Fibroblast of lung (primary cell): ENCODE results near the gene TMCC3. TPM values are rescaled to one million over a fixed set of nuclear protein-coding genes. Genes with fewer than 3 reads are reported as not detected.

ENCODE experiments used
- DNase-seq, 2 donors: peaks; one replicate each; pipeline versions ENCODE4 v3.0.0 to v3.0.0-alpha.2; 2010; ENCODE audit warnings: low read depth in 2 of 2
- H2AFZ ChIP-seq: 2 replicates; pipeline ENCODE4 v1.5.1; 2012; ENCODE audit warnings: low read length, control low read depth, inconsistent platforms
- H3K27ac ChIP-seq: 2 replicates; pipeline ENCODE4 v1.5.1; 2011; ENCODE audit warnings: low read length, control low read depth; ENCODE audit not compliant: insufficient read depth
- H3K27me3 ChIP-seq: 2 replicates; pipeline ENCODE4 v1.5.1; 2011; ENCODE audit warnings: mild to moderate bottlenecking, low read length; ENCODE audit not compliant: control insufficient read depth, insufficient read depth
- H3K36me3 ChIP-seq: 2 replicates; pipeline ENCODE4 v1.5.1; 2011; ENCODE audit warnings: low read length; ENCODE audit not compliant: control insufficient read depth, insufficient read depth
- H3K4me1 ChIP-seq: 2 replicates; pipeline ENCODE4 v1.5.1; 2011; ENCODE audit warnings: low read length; ENCODE audit not compliant: control insufficient read depth, insufficient read depth; ENCODE audit errors: extremely low read depth
- H3K4me2 ChIP-seq: 2 replicates; pipeline ENCODE4 v1.5.1; 2011; ENCODE audit warnings: low read length, control low read depth; ENCODE audit not compliant: insufficient read depth; ENCODE audit errors: extremely low read depth
- H3K4me3 ChIP-seq, 4 experiments: fragments of 200-600 bp in 1 of 4; sonication (generic) in 1 of 4; replicated peaks in 1 of 4; 2 replicates each; pipeline ENCODE4 v1.5.1; 2011 to 2016; ENCODE audit warnings: low read length in 4 of 4, low read depth in 3 of 4, mild to moderate bottlenecking in 3 of 4, control low read depth in 2 of 4, inconsistent platforms in 1 of 4, mixed read lengths in 1 of 4; ENCODE audit not compliant: insufficient read depth in 1 of 4; ENCODE audit errors: control extremely low read depth in 1 of 4
- H3K79me2 ChIP-seq: 2 replicates; pipeline ENCODE4 v1.5.1; 2012; ENCODE audit warnings: mild to moderate bottlenecking, low read length, inconsistent platforms; ENCODE audit not compliant: control insufficient read depth, insufficient read depth
- H3K9ac ChIP-seq: 2 replicates; pipeline ENCODE4 v1.5.1; 2011; ENCODE audit warnings: mild to moderate bottlenecking, low read length, control low read depth; ENCODE audit not compliant: insufficient read depth
- H3K9me3 ChIP-seq: 2 replicates; pipeline ENCODE4 v1.5.1; 2012; ENCODE audit warnings: low read depth, low read length; ENCODE audit not compliant: control insufficient read depth, insufficient read depth
- H4K20me1 ChIP-seq: 2 replicates; pipeline ENCODE4 v1.5.1; 2011; ENCODE audit warnings: low read length; ENCODE audit not compliant: control insufficient read depth, insufficient read depth; ENCODE audit errors: extremely low read depth
- CTCF ChIP-seq, 2 donors: IDR thresholded peaks in 1 of 2; conservative IDR thresholded peaks in 1 of 2; 1 replicate in 1 of 2; 2 replicates in 1 of 2; pipeline ENCODE4 v1.5.1; 2011 to 2012; ENCODE audit warnings: low read length in 2 of 2, control low read depth in 1 of 2, inconsistent platforms in 1 of 2, low read depth in 1 of 2, mild to moderate bottlenecking in 1 of 2
- EZH2 ChIP-seq: IDR thresholded peaks from 2 replicates; pipeline ENCODE4 v1.5.1; 2012; ENCODE audit warnings: low read length, control low read depth, mild to moderate bottlenecking; ENCODE audit errors: missing control alignments
- polyA plus RNA-seq, 2 donors: library from polyadenylated mRNA; depleted of rRNA in 1 of 2; stranded (reverse) in 1 of 2; unstranded in 1 of 2; fragments of >200 nt; gene quantifications; 2 replicates each; pipeline ENCODE4 v1.2.1, GENCODE V29; 2011 to 2012; ENCODE audit warnings: missing spikeins in 1 of 2
- total RNA-seq: library from RNA; depleted of rRNA; stranded (reverse); fragments of >200 nt; gene quantifications from 2 replicates; pipeline ENCODE4 v1.2.1, GENCODE V29; 2014

The TMCC3 gene
- total and polyA plus RNA-seq, 2 donors (not counting 1 experiment from before 2014, with no cell fraction given) = 0.22 to 0.33 TPM

DNA sequence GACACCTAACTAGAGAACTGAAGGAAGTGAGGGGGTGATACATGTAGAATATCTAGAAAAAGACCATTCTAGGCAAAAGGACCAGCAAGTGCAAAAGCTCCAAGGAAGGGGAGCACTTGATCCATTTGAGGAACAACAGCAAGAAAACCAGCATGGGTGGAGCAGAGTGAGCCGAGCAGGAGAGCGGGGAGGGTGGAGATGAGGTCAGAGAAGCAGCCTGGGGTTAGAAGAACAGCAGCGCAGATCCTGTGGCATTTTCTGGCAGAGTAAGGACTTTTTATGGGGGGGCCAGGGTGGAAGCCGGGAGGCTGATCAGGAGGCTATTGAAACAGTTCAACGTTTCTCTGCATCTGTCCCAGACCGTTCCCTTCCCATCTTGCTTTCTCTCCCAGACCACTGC is 24.5 kb upstream of the TMCC3 start:
- TF ChIP-seq CTCF (conservative IDR thresholded peaks at IDR 0.05 in 1 of 2, IDR thresholded peaks at IDR 0.05 in 1 of 2; ENCODE audit: low read depth in 1 of 2, low read length in 2 of 2) (no peak), EZH2 (no peak)
- DNase-seq = no peak
- Histone ChIP-seq H3K9ac (no peak overlapping the region), H3K9me3 (no peaks in the 10 kb centered on the region), H3K4me2 (no peak overlapping the region), H3K4me3 (no peak overlapping the region), H2AFZ (no peak overlapping the region), H3K4me1 (no peaks in the 10 kb centered on the region), H3K27ac (no peak overlapping the region), H4K20me1 (no peaks in the 10 kb centered on the region), H3K79me2 (no peaks in the 10 kb centered on the region), H3K36me3 (no peaks in the 10 kb centered on the region), H3K27me3 (peaks cover 2% of the 10 kb centered on the region)

- Histone ChIP-seq H3K27me3 (peaks cover 2% of the 10 kb centered on the region), H2AFZ (no peak overlapping the region), H4K20me1 (no peaks in the 10 kb centered on the region), H3K4me1 (no peaks in the 10 kb centered on the region), H3K9ac (no peak overlapping the region), H3K4me3 (no peak overlapping the region), H3K9me3 (no peaks in the 10 kb centered on the region), H3K36me3 (no peaks in the 10 kb centered on the region), H3K79me2 (no peaks in the 10 kb centered on the region), H3K4me2 (no peak overlapping the region), H3K27ac (no peak overlapping the region)
- no peak for DNase-seq
- no peak for TF ChIP-seq EZH2
- no peak for TF ChIP-seq CTCF (conservative IDR thresholded peaks at IDR 0.05 in 1 of 2, IDR thresholded peaks at IDR 0.05 in 1 of 2; ENCODE audit: low read depth in 1 of 2, low read length in 2 of 2)
Measured at GRCh38 chr12:94674051-94674451, 23.7 kb upstream of the TMCC3 start.

GRCh38 chr12:94673496-94673895 is 23.1 kb upstream of the TMCC3 start:
- Histone ChIP-seq H3K9ac (no peak overlapping the region), H3K4me3 (no peak overlapping the region), H3K36me3 (no peaks in the 10 kb centered on the region), H3K9me3 (no peaks in the 10 kb centered on the region), H2AFZ (no peak overlapping the region), H4K20me1 (no peaks in the 10 kb centered on the region), H3K27ac (no peak overlapping the region), H3K4me1 (no peaks in the 10 kb centered on the region), H3K4me2 (no peak overlapping the region), H3K79me2 (no peaks in the 10 kb centered on the region), H3K27me3 (peaks cover 2% of the 10 kb centered on the region)
- TF ChIP-seq CTCF (conservative IDR thresholded peaks at IDR 0.05 in 1 of 2, IDR thresholded peaks at IDR 0.05 in 1 of 2; ENCODE audit: low read depth in 1 of 2, low read length in 2 of 2) (no peak), EZH2 (no peak)
- DNase-seq = no peak
